WTC11 (cell line): ENCODE measurements around the gene DOCK1. TPM values are rescaled to one million over a fixed set of nuclear protein-coding genes. Genes with fewer than 3 reads are reported as not detected.

Source experiments
- ATAC-seq: fragments of 200-7000 bp; cut with Tn5 transposase; 2 replicates; pipeline ENCODE4 v1.10.0; 2021; ENCODE audit warnings: mild to moderate bottlenecking, moderate library complexity
- CTCF ChIA-PET: fragments of 300-600 bp; sonication (Branson Sonifier 250); formaldehyde crosslinking; loops from one replicate; lab custom pipeline; 2021; ENCODE audit warnings: antibody characterized with exemption; lab: Charles Lee
- POLR2A ChIA-PET: fragments of 350-600 bp; sonication (Branson Sonifier 250); formaldehyde crosslinking; loops from one replicate; lab custom pipeline; 2021; ENCODE audit warnings: antibody characterized with exemption; lab: Charles Lee
- DNase-seq: peaks from one replicate; pipeline ENCODE4 v3.0.0; 2021; ENCODE audit warnings: low spot score
- H3K27ac Mint-ChIP-seq: 2 replicates; pipeline ENCODE4 v1.8.0; 2021; ENCODE audit warnings: mixed read lengths
- H3K27me3 Mint-ChIP-seq: 2 replicates; pipeline ENCODE4 v1.8.0; 2021; ENCODE audit warnings: low read depth, mild to moderate bottlenecking, moderate library complexity, mixed read lengths
- H3K36me3 Mint-ChIP-seq: 2 replicates; pipeline ENCODE4 v1.8.0; 2021; ENCODE audit warnings: mixed read lengths
- H3K4me1 Mint-ChIP-seq: 2 replicates; pipeline ENCODE4 v1.8.0; 2022; ENCODE audit warnings: mixed read lengths
- H3K4me3 Mint-ChIP-seq: 2 replicates; pipeline ENCODE4 v1.8.0; 2021; ENCODE audit warnings: mild to moderate bottlenecking, moderate library complexity, mixed read lengths
- H3K9me3 Mint-ChIP-seq: 2 replicates; pipeline ENCODE4 v1.8.0; 2021; ENCODE audit warnings: mixed read lengths
- AR ChIP-seq: fragments of 250-450 bp; sonication (Bioruptor Pico); IDR thresholded peaks from 2 replicates; pipeline ENCODE4 v1.9.0; 2021; ENCODE audit warnings: mild to moderate bottlenecking
- ATF3 ChIP-seq: sonication (generic); formaldehyde crosslinking; conservative IDR thresholded peaks from 2 replicates; pipeline ENCODE4 v1.8.1; 2022; ENCODE audit warnings: mild to moderate bottlenecking, missing genetic modification reagents
- CREM ChIP-seq: sonication (generic); formaldehyde crosslinking; IDR thresholded peaks from 2 replicates; pipeline ENCODE4 v1.8.1; 2022; ENCODE audit warnings: mild to moderate bottlenecking, missing genetic modification reagents, moderate library complexity
- FOXP1 ChIP-seq: sonication (generic); formaldehyde crosslinking; IDR thresholded peaks from 2 replicates; pipeline ENCODE4 v1.8.0; 2022; ENCODE audit warnings: missing genetic modification reagents, mild to moderate bottlenecking, moderate library complexity, borderline replicate concordance
- FOXP4 ChIP-seq: sonication (generic); formaldehyde crosslinking; IDR thresholded peaks from 2 replicates; pipeline ENCODE4 v1.8.0; 2022; ENCODE audit warnings: mild to moderate bottlenecking, missing genetic modification reagents
- GABPB1 ChIP-seq: sonication (generic); formaldehyde crosslinking; IDR thresholded peaks from 2 replicates; pipeline ENCODE4 v1.8.1; 2023; ENCODE audit warnings: mild to moderate bottlenecking, missing genetic modification reagents
- GRHL2 ChIP-seq: fragments of 250-450 bp; sonication (Bioruptor Pico); IDR thresholded peaks from 2 replicates; pipeline ENCODE4 v1.8.0; 2022; ENCODE audit warnings: mild to moderate bottlenecking, moderate library complexity; ENCODE audit not compliant: insufficient replicate concordance, severe bottlenecking
- HMGA2 ChIP-seq: fragments of 250-450 bp; sonication (Bioruptor Pico); IDR thresholded peaks from 2 replicates; pipeline ENCODE4 v1.4.0; 2021; ENCODE audit warnings: mild to moderate bottlenecking, moderate library complexity
- HMGXB4 ChIP-seq: sonication (generic); formaldehyde crosslinking; IDR thresholded peaks from 2 replicates; pipeline ENCODE4 v1.8.1; 2023; ENCODE audit warnings: mild to moderate bottlenecking, moderate library complexity, missing genetic modification reagents
- JUN ChIP-seq: sonication (generic); formaldehyde crosslinking; IDR thresholded peaks from 2 replicates; pipeline ENCODE4 v1.8.0; 2023; ENCODE audit warnings: mild to moderate bottlenecking, missing genetic modification reagents
- KAT7 ChIP-seq: sonication (generic); formaldehyde crosslinking; IDR thresholded peaks from 2 replicates; pipeline ENCODE4 v1.8.1; 2023; ENCODE audit warnings: missing genetic modification reagents, mild to moderate bottlenecking, borderline replicate concordance
- MXD4 ChIP-seq: fragments of 250-450 bp; sonication (Bioruptor Pico); IDR thresholded peaks from 2 replicates; pipeline ENCODE4 v1.8.0; 2021; ENCODE audit warnings: mild to moderate bottlenecking, moderate library complexity, borderline replicate concordance
- NFYB ChIP-seq: sonication (generic); formaldehyde crosslinking; conservative IDR thresholded peaks from 2 replicates; pipeline ENCODE4 v1.8.0; 2022; ENCODE audit warnings: low read depth, missing genetic modification reagents
- PRRX2 ChIP-seq: fragments of 250-450 bp; sonication (Bioruptor Pico); IDR thresholded peaks from 2 replicates; pipeline ENCODE4 v1.8.0; 2021; ENCODE audit warnings: mild to moderate bottlenecking
- STAT6 ChIP-seq: sonication (generic); formaldehyde crosslinking; conservative IDR thresholded peaks from 2 replicates; pipeline ENCODE4 v1.8.1; 2023; ENCODE audit warnings: mild to moderate bottlenecking, low read depth, missing genetic modification reagents, moderate library complexity
- TP53 ChIP-seq: sonication (generic); formaldehyde crosslinking; IDR thresholded peaks from 2 replicates; pipeline ENCODE4 v1.8.1; 2023; ENCODE audit warnings: mild to moderate bottlenecking, missing genetic modification reagents
- ZNF263 ChIP-seq: sonication (generic); formaldehyde crosslinking; IDR thresholded peaks from 2 replicates; pipeline ENCODE4 v1.8.1; 2022; ENCODE audit warnings: low read depth, mild to moderate bottlenecking, moderate library complexity, missing genetic modification reagents
- ZSCAN18 ChIP-seq: fragments of 250-450 bp; sonication (Bioruptor Pico); IDR thresholded peaks from 2 replicates; pipeline ENCODE4 v2.1.2; 2022; ENCODE audit warnings: mild to moderate bottlenecking, moderate library complexity
- total RNA-seq: library from RNA; stranded (reverse); gene quantifications from 3 replicates; pipeline ENCODE4 v1.2.3, GENCODE V29; 2021

DOCK1 gene
- total RNA-seq, 1 experiment from 2014 or later = 52.1 TPM

GRCh38 chr10:127133225-127133624 is 228.0 kb downstream of the DOCK1 start (continued):
- no peak for TF ChIP-seq FOXP4 (CRISPR knock-in tag)
- no peak for TF ChIP-seq MXD4 (CRISPR knock-in tag)
- no peak for TF ChIP-seq GRHL2 (CRISPR knock-in tag)

GRCh38 chr10:127133672-127134500 is 228.7 kb downstream of the DOCK1 start:
- H3K27ac Mint-ChIP-seq = no peak overlapping the region
- ChIA-PET CTCF (no interaction called here), POLR2A (no interaction called here)
- no peaks in the 10 kb centered on the region for H3K4me1 Mint-ChIP-seq
- DNase-seq = no peak
- no peaks in the 10 kb centered on the region for H3K9me3 Mint-ChIP-seq
- H3K36me3 Mint-ChIP-seq = peaks cover 8% of the 10 kb centered on the region
- TF ChIP-seq FOXP1 (CRISPR knock-in tag) (no peak), GABPB1 (CRISPR knock-in tag) (0 out of 2 replicates have a peak, but pooled peaks have one; percentile 26)
- no peaks in the 10 kb centered on the region for H3K27me3 Mint-ChIP-seq
- H3K4me3 Mint-ChIP-seq = no peak overlapping the region
- ATAC-seq = no peak

- H3K9me3 Mint-ChIP-seq = no peaks in the 10 kb centered on the region
- no peak overlapping the region for H3K27ac Mint-ChIP-seq
- H3K4me1 Mint-ChIP-seq = no peaks in the 10 kb centered on the region
- ChIA-PET POLR2A (no interaction called here), CTCF (no interaction called here)
- no peak overlapping the region for H3K4me3 Mint-ChIP-seq
- H3K36me3 Mint-ChIP-seq = peaks cover 4% of the 10 kb centered on the region
- DNase-seq = no peak
- no peaks in the 10 kb centered on the region for H3K27me3 Mint-ChIP-seq
- no peak for ATAC-seq
- TF ChIP-seq ATF3 (no peak), ZNF263 (CRISPR knock-in tag) (no peak), TP53 (no peak), STAT6 (CRISPR knock-in tag) (no peak), KAT7 (no peak), NFYB (no peak), ZSCAN18 (no peak), AR (CRISPR knock-in tag) (no peak), HMGA2 (CRISPR knock-in tag) (no peak), JUN (CRISPR knock-in tag) (no peak), PRRX2 (CRISPR knock-in tag) (no peak), MXD4 (CRISPR knock-in tag) (no peak), HMGXB4 (CRISPR knock-in tag) (no peak), CREM (no peak)
Measured at GRCh38 chr10:127135844-127136577, 230.8 kb downstream of the DOCK1 start.
